HG03095 (cell line): ENCODE data around the gene AMBN.
A peak's percentile ranks its signal among the peaks of the same experiment; 100 is the strongest.
"Not testable (repeated sequence)": the region's sequence is repeated elsewhere in the genome, so short reads cannot be mapped to it uniquely, and the experiment has no call there.

Experiments used
- ATAC-seq: cut with Tn5 transposase; IDR thresholded peaks from one replicate; pipeline ENCODE4 v1.9.1; 2021; ENCODE audit warnings: moderate library complexity; ENCODE audit not compliant: unreplicated experiment

Gene AMBN

DNA sequence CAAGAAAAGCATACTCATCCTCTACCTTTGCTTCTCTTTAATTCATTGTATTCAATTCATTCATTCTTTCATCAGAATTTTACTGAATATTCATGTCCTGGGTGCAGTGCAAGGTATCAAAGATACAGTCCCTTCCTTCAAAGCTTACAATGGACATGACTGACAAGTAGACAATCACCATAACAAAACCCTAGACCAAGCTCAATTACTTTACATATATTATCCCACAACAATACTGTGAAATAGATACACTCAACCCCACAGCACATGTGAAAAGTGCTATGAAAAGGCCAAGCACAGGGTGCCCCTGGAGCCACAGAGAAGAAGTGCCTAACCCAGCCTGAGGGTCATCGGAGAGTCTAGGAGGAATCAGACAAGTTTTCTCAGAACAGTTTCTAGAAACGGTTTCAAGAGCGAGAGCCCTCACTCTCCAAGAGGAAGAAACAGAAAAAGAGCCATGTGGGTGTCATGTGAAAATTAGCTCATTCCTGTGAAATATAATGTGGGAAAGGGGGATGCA lies 15.3 kb downstream of the AMBN start:
- ATAC-seq, result no peak

DNA sequence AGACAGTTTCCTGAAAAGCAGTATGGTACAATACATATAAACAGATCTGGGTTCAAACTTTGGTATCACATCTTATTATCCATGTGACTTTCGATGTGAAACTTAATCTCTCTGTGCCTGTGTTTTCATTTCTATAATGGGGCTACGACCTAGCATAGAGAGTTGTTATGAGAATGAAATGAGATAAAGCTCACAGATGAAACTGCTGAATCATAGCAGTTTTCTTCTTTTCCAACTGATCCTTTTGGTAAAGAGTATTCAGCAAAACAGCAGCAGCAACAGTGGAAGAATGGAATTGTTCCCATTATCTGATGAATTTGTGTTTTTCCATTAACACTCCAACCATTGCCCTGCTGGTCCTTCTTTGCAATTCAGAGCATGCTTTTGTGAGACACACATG lies 16.3 kb downstream of the AMBN start:
- no peak for ATAC-seq

DNA sequence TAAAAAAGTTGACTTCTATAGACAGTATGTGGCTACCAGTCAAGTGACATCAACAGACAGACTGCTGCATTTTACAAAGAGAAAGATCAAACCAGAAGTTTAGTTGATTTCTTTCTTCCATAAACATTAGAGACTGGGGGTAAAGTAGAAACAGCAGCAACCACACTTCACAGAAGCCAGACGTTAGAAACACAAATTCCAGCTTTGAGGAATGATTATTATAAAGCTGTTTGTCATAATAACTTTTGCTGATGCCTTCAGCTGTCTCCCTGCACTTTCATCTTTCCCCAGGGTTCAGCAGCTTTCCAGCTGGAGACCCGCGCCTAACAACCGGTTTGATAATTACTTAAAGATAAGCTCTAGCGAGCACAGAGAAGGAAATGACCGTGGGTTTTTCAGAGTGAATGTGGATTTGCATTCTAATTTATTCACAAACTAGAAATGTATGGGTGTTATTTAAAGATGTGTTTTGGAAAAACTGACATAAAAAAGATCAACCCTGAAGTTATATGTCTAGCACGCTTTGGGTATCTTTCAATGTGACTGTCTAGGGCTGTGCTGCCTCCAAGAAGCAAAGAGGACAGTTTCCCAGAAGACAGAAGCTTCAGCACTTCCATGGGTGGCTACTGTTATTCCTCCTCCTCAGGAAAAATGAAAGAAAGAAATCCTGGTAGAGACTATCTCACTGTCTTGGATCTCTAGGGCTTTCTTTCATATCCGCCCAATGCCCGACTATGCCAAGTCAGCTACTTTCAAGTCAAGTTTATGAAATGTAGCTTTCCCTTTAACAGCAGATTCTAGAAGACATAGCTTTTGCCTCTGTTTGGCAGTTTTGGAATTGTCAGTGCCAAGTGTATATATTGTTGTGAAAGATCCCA lies 21.5 kb downstream of the AMBN start:
- ATAC-seq, result peak; percentile 49

DNA sequence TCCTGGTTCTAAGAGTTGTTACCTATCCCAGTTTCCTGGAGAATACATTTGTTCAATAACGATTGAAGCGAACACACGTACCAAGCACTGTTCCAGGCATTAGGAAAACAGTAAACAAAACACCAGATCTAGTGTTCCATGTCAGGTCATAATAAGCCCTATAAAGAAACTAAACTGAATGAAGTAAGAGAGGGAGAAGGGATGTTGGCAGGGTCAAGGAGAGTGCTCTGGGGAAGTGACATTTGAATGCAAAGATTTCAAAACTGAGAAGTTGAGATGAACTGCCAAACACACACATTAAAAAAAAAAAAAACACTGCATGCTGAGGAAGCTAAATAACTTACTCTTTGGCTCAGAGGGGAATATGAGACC lies 22.1 kb downstream of the AMBN start:
- ATAC-seq, result no peak

DNA sequence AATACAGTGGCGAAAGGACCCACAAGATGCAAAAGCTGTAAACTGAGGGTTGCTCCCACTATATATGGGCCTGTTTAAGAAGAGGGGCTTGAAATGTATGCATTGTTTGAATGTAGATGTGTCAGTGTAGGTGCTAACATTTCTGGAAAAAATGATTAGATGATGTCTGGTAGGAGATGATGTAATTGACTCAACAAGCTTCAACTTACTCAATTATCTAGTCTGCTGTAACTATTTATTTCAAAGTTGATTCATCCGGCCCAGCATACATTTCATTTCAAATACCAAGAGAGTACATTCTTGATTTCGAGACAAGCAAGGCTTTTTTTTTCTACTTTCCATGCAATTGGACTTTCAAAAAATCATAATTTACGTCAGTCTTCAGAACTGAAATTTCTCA lies 27.2 kb downstream of the AMBN start:
- ATAC-seq, result no peak

DNA sequence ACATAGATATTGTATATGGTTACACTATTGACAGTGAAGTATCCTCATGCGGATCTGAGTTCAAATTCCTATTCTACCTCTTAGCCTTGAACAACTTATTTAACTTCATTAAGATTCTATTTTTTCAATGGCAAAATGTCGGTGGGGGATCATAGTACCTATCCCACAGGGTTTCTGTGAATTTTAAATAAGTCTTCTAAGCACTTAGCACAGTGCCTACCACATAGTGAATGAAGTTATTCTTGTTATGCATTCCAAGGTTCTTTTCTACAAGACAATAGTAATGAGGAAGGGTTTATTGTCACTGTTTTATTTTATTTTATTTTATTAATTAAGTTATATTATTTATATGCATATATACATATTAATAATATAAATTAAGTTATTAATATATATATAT lies 27.7 kb downstream of the AMBN start:
- ATAC-seq, result no peak

DNA sequence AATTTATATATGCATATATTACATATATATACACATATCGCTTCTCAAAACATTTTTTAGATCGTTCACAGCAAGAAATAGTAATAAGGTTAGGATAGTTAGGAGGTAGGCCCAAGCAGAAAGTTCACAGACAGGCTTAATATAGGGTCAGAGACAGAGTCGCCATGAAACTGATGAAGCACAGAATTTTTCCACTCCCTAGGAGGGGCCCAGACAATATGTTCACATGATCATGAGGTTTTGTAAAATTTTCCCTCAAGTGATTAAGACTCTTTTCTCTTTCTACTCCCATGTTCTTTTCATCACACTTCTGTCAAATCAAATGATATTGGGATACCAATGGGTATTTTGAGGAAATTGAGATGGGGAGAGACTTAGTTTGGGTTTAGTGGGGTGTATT lies 31.3 kb downstream of the AMBN start:
- no peak for ATAC-seq

DNA sequence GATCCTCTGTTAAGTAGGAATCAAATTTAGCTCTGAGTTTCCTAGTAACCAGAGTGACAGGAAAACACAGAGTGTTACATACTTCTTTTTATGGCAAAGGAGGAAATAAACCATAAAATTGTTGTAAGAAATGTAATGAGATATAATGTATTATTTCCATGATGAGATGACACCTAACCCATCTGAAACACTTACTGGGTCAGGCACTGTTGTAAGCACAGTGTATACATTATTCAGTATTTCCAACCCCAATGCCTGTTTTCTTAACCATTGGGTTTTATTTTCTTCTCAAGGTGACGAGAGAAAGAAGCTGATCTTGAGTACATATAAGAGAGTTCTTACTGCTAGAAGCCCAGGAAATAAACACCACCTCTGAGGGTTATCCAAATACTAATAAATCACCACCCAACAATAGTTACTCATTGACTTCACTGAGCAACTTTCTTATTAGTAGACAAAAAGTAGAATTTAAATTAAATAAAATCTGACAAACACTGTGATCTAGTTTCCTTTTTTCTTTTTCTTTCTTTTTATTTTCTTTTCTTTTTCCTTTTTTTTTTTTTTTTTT lies 32.3 kb downstream of the AMBN start:
- no peak for ATAC-seq

DNA sequence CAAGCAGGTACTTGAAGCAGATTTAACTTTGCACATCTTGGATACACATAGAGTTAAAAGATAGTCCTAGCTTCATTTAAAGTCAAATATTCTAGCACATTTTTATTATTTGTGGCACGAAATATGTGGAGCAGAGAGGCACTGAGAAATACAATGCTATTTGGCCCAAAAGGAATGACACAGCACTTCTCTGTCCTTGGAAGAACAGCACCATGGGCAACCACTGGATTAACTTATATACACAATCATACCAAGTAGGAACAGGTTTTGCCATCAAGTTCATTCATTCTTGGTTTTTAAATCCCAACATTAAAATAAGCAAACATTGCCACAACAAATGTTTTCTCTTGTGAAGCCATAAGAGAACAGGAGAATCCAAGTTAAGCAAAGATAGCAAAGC lies 35.6 kb downstream of the AMBN start:
- ATAC-seq, result no peak

DNA sequence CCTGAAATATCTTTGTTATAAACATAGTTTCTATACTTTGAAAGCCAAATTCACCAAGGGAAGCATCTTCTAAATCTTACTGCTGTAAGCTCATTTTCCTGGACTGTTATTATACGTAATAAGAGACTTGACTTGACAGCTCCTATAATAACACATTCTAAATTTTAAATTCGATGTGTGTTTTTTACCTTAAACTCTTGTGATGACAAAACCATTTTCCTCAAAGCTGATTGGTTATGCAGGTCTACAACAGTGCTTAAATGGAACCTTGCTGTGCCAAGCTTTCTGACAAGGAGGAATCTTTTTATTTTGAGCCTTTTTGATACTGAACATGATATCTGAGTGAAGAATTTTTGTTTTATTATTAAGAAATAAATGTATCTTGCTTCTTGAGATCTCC lies 36.4 kb downstream of the AMBN start, which contains the start of gene ENAM:
TSS of gene ENAM (plus strand) at position 301 of the 400 bp plus-strand sequence. CDS start 757 bp downstream, outside the sequence.
- ATAC-seq, result no peak

DNA sequence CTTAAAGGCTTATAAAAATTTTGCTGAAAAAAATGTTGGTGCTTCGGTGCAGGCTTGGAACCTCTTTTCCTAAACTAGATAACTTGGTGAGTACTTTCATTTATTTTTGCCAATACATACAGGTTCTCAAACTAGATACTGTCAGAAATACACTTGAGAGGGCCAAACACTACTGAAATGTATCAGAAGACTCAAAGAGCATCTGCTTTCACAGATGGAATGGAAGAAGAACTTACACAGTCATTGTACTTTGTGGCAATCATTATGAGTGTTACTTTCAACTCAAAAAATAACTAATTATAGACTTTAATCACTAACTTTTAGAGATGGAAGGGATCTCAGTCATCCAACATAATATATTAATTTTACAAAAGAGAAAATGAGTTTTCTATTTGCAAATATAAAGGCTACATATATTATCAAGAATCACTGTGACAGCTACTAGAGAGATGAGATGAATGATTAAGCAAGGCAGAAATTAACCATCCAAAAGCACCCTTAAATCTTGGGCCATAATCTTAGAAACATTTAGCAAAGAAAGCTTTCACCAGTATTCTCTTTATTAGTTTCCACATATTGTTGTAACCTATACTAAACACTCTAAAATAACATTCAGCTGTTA lies 37.5 kb downstream of the AMBN start:
- ATAC-seq, result no peak

DNA sequence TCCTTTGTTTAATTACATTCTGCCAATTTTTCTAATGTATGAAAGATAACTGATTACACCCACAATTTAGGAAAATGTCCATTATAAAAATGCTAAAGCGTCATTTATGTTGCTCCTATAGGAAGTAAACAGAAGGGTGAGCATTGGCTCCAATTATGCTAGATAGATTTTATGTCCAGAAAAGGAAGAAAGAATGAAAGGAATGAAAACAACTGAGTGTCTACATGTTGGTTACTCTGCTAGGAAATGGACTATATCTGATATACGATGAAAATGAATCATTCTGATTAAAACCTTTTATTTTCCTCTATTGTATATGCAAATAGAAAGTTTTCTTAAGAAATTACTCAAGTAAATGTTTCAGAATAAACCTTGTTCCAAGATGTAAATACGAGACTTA lies 38.1 kb downstream of the AMBN start:
- no peak for ATAC-seq

DNA sequence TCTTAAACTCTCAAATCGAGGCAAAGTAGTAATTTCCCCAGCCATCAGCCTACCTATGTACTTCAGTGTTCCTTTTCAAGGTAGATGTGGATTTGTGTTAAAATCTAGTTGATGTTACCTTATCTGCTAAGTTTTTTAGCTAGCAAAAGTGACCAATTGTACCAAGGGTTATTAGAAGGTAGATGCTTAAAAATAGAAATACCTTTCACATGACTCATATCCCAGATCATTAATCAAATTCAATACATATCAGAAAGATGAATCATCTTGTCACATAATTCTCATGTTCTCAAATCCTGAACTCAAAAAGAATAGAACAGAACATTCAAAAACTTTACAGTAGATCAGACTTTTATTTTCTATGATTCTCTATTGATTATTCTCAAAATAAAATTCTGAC lies 40.0 kb downstream of the AMBN start:
- ATAC-seq, result no peak

DNA sequence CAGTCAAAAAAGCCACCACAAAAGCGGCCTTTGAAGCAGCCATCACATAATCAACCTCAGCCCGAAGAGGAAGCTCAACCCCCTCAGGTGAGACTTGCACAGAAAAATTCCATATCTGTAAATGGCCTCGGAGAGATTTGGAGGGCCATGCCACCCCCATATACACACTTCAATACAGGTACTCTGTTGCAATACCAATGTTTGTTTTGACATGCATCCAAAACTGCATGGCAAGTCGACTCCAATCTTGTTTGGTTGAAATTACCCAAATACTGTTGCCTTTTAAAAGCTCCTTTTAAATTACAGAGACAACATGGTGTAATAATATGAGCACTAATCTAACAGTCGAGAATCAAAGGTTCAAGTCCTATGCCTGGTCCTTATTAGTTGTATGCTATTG lies 42.4 kb downstream of the AMBN start:
- no peak for ATAC-seq

DNA sequence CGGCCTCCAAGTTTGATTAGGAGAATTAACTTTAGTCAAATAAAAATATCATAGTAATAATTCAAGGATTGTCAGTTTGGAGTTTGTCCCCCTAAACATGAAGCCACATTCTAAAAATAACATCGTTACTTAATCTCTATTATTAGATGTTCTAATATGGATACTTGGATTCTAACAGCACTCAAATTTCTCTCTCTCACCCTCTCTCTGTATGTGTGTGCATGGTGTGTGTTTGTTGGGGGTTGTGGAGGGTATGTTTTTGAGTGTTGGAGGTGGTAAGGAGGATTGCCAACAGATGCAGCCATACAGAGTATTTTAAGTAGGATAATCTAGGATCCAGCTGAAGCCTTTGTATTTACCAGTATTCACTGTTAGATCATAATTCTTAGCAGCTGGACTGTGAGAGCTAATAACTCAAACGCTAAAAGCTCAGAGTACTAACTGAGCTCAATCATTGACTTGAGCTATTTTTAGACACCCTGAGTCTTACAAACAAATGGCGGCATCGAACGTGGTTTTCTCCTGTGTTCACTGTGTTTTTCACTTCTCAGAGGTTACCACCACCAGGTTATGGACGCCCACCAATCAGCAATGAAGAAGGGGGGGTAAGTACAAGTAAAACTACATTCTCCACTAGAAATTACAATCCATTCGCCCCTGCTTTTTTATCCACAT lies 45.3 kb downstream of the AMBN start:
- ATAC-seq, result no peak

DNA sequence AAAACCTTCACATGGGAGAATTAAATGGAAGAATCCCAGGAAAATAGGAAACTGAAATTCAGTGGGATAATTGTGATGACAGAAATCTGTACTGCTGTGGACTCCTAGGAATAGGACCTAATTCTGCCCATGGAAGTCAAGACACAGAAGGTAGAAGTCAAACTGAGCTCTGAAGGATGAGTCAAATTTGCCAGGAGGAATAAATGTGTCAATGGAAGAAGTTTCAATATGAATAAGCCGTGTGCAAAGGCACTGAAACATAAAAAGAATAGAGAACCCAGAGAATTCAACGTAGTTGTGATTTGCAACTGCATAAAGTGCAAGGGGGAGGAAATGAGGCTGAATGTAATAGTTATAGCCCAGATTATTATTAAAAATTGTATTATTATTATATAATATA lies 48.1 kb downstream of the AMBN start:
- no peak for ATAC-seq

DNA sequence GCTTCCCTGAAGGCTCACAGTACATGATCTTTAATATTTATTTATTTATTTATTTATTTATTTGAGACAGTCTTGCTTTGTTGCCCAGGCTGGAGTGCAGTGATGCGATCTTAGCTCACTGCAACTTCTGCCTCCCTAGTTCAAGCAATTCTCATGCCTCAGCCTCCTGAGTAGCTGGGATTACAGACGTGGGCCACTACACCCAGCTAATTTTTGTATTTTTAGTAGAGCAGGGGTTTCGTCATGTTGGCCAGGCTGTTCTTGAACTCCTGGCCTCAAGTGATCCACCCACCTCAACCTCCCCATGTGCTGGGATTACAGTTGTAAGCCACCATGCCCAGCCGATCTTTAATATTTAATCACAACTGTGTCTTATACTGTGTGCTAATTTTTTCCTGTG lies 58.7 kb downstream of the AMBN start:
- not testable (repeated sequence) for ATAC-seq

DNA sequence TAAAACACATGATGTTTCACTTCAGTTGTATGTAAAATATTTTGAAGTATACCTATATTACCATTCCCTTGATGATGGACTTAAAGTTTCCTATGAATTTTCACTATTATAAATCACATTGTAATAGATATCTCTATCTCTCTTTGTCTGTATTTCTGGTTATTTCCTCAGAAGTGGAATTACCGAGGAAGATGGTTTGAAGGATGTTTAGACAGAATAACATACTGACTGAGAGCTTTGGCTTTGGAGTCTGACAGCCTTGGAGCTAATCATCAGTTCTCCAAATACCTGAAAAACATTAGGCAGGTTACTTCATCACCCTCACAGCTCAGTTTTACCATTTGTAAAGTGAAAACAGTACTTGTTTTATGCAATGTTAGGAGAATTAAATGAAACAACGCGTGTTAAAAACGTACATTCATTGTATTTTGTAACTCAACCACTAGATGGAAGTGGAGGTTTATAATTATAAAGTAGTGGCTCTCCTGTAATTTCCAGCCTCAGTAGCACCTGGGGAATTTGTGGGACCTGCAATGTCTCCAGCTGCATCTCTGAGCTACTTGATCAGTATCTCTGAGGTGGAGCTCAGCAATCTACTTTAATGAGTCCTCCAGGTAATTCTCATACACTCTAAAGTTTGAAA lies 59.9 kb downstream of the AMBN start:
- no peak for ATAC-seq

DNA sequence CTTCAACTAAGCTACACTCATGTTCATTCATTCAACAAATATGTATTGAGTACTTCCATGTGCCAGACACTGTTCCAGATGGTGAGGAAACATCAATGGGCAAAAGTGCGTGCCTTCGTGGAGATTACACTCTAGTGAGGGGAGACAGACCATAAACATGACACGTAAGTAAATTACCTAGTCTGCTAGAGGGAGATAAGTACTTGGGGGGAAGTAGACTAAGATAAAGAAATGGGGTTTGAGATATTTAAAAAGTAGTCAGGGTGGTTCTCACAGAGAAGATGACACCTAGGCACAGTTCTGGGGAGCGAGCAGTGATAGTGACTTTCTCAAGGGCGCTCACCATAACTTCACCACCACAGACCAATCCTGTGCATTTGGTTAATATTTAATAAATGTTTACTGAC lies 62.6 kb downstream of the AMBN start:
- ATAC-seq, result no peak
